HL-60 (cell line): Measurements from ENCODE around the gene NDUFV1.
"Not testable (repeated sequence)": the region's sequence is repeated elsewhere in the genome, so short reads cannot be mapped to it uniquely, and the experiment has no call there.

Experiments
- DNase-seq, 2 experiments: peaks; one replicate each; pipeline ENCODE4 v3.0.0-alpha.2; 2010 to 2020; ENCODE audit warnings: low read depth in 1 of 2, low spot score in 1 of 2
- H3K27ac ChIP-seq: fragments of 250-450 bp; sonication (Bioruptor Pico); replicated peaks from 2 replicates; pipeline ENCODE4 v1.5.1; 2020; ENCODE audit warnings: mild to moderate bottlenecking, moderate library complexity
- H3K27me3 ChIP-seq: fragments of 250-450 bp; sonication (Bioruptor Pico); 2 replicates; pipeline ENCODE4 v1.5.1; 2021; ENCODE audit warnings: mild to moderate bottlenecking, moderate library complexity; ENCODE audit not compliant: insufficient read depth, poor library complexity, severe bottlenecking
- H3K4me3 ChIP-seq: replicated peaks from 2 replicates; pipeline ENCODE4 v1.5.1; 2011; ENCODE audit warnings: mild to moderate bottlenecking, control low read depth, low read length; ENCODE audit not compliant: insufficient read depth
- CTCF ChIP-seq: IDR thresholded peaks from one replicate; pipeline ENCODE4 v1.5.1; 2011; ENCODE audit warnings: low read length, control low read depth, inconsistent platforms; ENCODE audit not compliant: insufficient read depth
- GABPA ChIP-seq: IDR thresholded peaks from 2 replicates; pipeline ENCODE4 v1.6.1; 2012; ENCODE audit warnings: low read depth
- POLR2AphosphoS5 ChIP-seq: IDR thresholded peaks from 2 replicates; pipeline ENCODE4 v1.6.1; 2012; ENCODE audit warnings: low read depth
- SPI1 ChIP-seq: IDR thresholded peaks from 2 replicates; pipeline ENCODE4 v1.6.1; 2012; ENCODE audit warnings: low read depth, mild to moderate bottlenecking, borderline replicate concordance
- TF ChIP-seq, protein P1 (sequence below): IDR thresholded peaks from 2 replicates; pipeline ENCODE4 v1.6.1; 2012; ENCODE audit warnings: low read depth; ENCODE audit not compliant: insufficient replicate concordance

NDUFV1 gene

GRCh38 chr11:67635231-67635521, 28.4 kb downstream of the NDUFV1 start:
- no peak for DNase-seq
- no peaks in the 10 kb centered on the region for H3K27me3 ChIP-seq
- TF ChIP-seq POLR2AphosphoS5 (no peak), GABPA (no peak), SPI1 (no peak), CTCF (no peak)
- TF ChIP-seq, protein P1, sequence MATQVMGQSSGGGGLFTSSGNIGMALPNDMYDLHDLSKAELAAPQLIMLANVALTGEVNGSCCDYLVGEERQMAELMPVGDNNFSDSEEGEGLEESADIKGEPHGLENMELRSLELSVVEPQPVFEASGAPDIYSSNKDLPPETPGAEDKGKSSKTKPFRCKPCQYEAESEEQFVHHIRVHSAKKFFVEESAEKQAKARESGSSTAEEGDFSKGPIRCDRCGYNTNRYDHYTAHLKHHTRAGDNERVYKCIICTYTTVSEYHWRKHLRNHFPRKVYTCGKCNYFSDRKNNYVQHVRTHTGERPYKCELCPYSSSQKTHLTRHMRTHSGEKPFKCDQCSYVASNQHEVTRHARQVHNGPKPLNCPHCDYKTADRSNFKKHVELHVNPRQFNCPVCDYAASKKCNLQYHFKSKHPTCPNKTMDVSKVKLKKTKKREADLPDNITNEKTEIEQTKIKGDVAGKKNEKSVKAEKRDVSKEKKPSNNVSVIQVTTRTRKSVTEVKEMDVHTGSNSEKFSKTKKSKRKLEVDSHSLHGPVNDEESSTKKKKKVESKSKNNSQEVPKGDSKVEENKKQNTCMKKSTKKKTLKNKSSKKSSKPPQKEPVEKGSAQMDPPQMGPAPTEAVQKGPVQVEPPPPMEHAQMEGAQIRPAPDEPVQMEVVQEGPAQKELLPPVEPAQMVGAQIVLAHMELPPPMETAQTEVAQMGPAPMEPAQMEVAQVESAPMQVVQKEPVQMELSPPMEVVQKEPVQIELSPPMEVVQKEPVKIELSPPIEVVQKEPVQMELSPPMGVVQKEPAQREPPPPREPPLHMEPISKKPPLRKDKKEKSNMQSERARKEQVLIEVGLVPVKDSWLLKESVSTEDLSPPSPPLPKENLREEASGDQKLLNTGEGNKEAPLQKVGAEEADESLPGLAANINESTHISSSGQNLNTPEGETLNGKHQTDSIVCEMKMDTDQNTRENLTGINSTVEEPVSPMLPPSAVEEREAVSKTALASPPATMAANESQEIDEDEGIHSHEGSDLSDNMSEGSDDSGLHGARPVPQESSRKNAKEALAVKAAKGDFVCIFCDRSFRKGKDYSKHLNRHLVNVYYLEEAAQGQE = no peak
- H3K27ac ChIP-seq = no peak overlapping the region
- H3K4me3 ChIP-seq = no peak overlapping the region

DNA sequence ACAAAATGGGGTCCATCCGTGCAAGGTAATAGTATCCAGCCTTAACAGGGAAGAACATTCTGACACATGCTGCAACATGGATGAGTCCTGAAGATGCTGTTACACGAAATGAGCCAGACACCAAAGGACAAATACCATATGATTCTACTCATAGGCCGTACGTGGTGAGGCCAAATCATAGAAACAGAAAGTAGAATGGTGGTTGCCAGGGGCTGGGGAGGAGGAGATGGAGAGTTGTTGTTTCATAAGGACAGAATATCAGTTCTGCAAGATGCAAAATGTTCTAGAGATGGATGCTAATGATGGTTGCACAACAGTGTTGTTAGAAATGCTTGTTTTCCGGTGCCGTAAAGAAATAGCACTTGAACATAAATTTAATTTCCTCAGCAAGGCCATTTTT, 30.2 kb downstream of the NDUFV1 start:
- no peak overlapping the region for H3K27ac ChIP-seq
- DNase-seq = no peak
- H3K27me3 ChIP-seq = no peaks in the 10 kb centered on the region
- H3K4me3 ChIP-seq = no peak overlapping the region
- TF ChIP-seq GABPA (no peak), CTCF (no peak), SPI1 (no peak), POLR2AphosphoS5 (no peak)
- TF ChIP-seq, protein P1 = no peak

DNA sequence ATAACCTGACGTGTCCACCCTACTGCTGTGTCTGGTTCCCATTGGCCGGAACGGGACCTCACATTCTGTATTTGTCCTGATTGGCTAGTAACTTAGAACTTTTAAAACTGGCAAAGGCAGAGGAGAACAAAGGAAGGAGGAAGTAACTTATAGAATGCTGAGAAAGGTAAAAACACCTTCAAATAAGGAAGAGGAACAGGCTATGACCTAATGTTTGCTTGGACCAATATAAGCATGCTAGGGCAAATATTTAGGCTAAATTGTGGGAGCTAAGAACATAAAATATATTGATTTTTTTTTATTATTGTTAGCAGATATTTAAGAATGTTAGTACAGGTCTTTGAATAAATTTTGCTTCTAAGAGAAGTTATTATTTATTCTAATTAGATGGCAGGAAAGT, 30.7 kb downstream of the NDUFV1 start:
- not testable (repeated sequence) for H3K4me3 ChIP-seq, H3K27ac ChIP-seq, DNase-seq, H3K27me3 ChIP-seq
- peak; percentile 12; the same call in 1 of the 2 replicates for TF ChIP-seq SPI1

GRCh38 chr11:67638535-67639437, 32.0 kb downstream of the NDUFV1 start:
- no peak for DNase-seq
- Histone ChIP-seq H3K27me3 (no peaks in the 10 kb centered on the region), H3K27ac (no peak overlapping the region), H3K4me3 (no peak overlapping the region)
- TF ChIP-seq GABPA (no peak), SPI1 (no peak), CTCF (no peak), POLR2AphosphoS5 (no peak)
- TF ChIP-seq, protein P1 = no peak
